ENCODE data around the gene MOB1B. TPM values are rescaled to one million over a fixed set of nuclear protein-coding genes. Genes with fewer than 3 reads are reported as not detected.

The MOB1B gene
- total and polyA plus RNA-seq, 2 of the 13 experiments (the other 11 are each of a cell fraction or from before 2014, with no cell fraction given) = 3.9 to 4.0 TPM

GRCh38 chr4:70902577-70903290, 565 bp downstream of the MOB1B start:
- POLR2A ChIA-PET = interaction anchor here (0.6 to 2.0 kb wide), 9 partner anchors 9 to 198 kb away, joined by 3 to 11 read pairs (median 5); partner anchors contain the start of genes DCK and GRSF1
- peak overlapping the region; percentile 44 for H2AFZ ChIP-seq (ENCODE audit: low read length)
- TF ChIP-seq ZNF639 (CRISPR knock-in tag; conservative IDR thresholded peaks at IDR 0.05) = no peak
- TF ChIP-seq ZNF556 (CRISPR knock-in tag; IDR thresholded peaks at IDR 0.05; ENCODE audit: borderline replicate concordance) = no peak
- TF ChIP-seq ZNF33A (CRISPR knock-in tag; IDR thresholded peaks at IDR 0.05; ENCODE audit: borderline replicate concordance) = no peak
- TF ChIP-seq REL (CRISPR knock-in tag; conservative IDR thresholded peaks at IDR 0.05) = 0 out of 2 replicates have a peak, but pooled peaks have one; percentile 45
- TF ChIP-seq ZSCAN31 (CRISPR knock-in tag; IDR thresholded peaks at IDR 0.05; ENCODE audit: low read depth) = 0 out of 2 replicates have a peak, but pooled peaks have one; percentile 9
- no peak for TF ChIP-seq ZNF513 (CRISPR knock-in tag; conservative IDR thresholded peaks at IDR 0.05)
- TF ChIP-seq ZEB1 (IDR thresholded peaks at IDR 0.05; ENCODE audit: insufficient replicate concordance, low read depth) = no peak
- TF ChIP-seq SAP130 (CRISPR knock-in tag; IDR thresholded peaks at IDR 0.05; ENCODE audit: low read depth) = no peak
- TF ChIP-seq BRD4 (CRISPR knock-in tag; IDR thresholded peaks at IDR 0.05) = no peak
- no peak for TF ChIP-seq JARID2 (CRISPR knock-in tag; IDR thresholded peaks at IDR 0.05; ENCODE audit: insufficient replicate concordance)
- no peak for TF ChIP-seq MED8 (CRISPR knock-in tag; IDR thresholded peaks at IDR 0.05; ENCODE audit: insufficient replicate concordance)
- TF ChIP-seq THAP11 (CRISPR knock-in tag; IDR thresholded peaks at IDR 0.05) = no peak
- TF ChIP-seq, protein P1, sequence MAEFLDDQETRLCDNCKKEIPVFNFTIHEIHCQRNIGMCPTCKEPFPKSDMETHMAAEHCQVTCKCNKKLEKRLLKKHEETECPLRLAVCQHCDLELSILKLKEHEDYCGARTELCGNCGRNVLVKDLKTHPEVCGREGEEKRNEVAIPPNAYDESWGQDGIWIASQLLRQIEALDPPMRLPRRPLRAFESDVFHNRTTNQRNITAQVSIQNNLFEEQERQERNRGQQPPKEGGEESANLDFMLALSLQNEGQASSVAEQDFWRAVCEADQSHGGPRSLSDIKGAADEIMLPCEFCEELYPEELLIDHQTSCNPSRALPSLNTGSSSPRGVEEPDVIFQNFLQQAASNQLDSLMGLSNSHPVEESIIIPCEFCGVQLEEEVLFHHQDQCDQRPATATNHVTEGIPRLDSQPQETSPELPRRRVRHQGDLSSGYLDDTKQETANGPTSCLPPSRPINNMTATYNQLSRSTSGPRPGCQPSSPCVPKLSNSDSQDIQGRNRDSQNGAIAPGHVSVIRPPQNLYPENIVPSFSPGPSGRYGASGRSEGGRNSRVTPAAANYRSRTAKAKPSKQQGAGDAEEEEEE (CRISPR knock-in tag; IDR thresholded peaks at IDR 0.05; ENCODE audit: borderline replicate concordance) = peak; percentile 12; the same call in 1 of the 2 replicates
- TF ChIP-seq ZNF709 (CRISPR knock-in tag; IDR thresholded peaks at IDR 0.05) = no peak
- no peak for TF ChIP-seq ARNT (IDR thresholded peaks at IDR 0.05)
- no peak for TF ChIP-seq YEATS4 (CRISPR knock-in tag; IDR thresholded peaks at IDR 0.05; ENCODE audit: borderline replicate concordance)
- TF ChIP-seq NONO (IDR thresholded peaks at IDR 0.05) = no peak
- TF ChIP-seq NONO (CRISPR knock-in tag; conservative IDR thresholded peaks at IDR 0.05) = no peak
- no peak for TF ChIP-seq ZNF652 (CRISPR knock-in tag; IDR thresholded peaks at IDR 0.05; ENCODE audit: borderline replicate concordance, low read depth)
- TF ChIP-seq ZNF205 (CRISPR knock-in tag; IDR thresholded peaks at IDR 0.05) = no peak
- no peak for TF ChIP-seq BCL6 (CRISPR knock-in tag; IDR thresholded peaks at IDR 0.05)

More at GRCh38 chr4:70902577-70903290, 565 bp downstream of the MOB1B start:
- no peaks in the 10 kb centered on the region; a peak in 1 of 5 replicates for H3K27me3 ChIP-seq (ENCODE audit: control insufficient read depth in 1 of 2, insufficient read depth in 2 of 2, low read length in 2 of 2)
- WGBS (ENCODE audit: low lambda C conversion rate) = 1% methylated on average over 25 of the region's 48 CpGs
- no peak for DNase-seq (ENCODE audit: low spot score)
- H3K9ac ChIP-seq (ENCODE audit: insufficient read depth, low read depth, low read length) = peak overlapping the region; percentile 77
- H4K20me1 ChIP-seq (ENCODE audit: insufficient read depth, low read length) = no peaks in the 10 kb centered on the region
- CTCF ChIA-PET (ENCODE audit: low intra/inter-chr PET ratio, low total read pairs) = no interaction called here
- peaks cover 4 to 10% of the 10 kb centered on the region in 2 experiments; a peak in 2 of 5 replicates for H3K36me3 ChIP-seq (replicated peaks in 1 of 2; ENCODE audit: control insufficient read depth in 1 of 2, insufficient read depth in 2 of 2, low read length in 2 of 2)
- peaks cover 17% of the 10 kb centered on the region for H3K4me1 ChIP-seq (ENCODE audit: insufficient read depth, low read length)
- no peak for FAIRE-seq
- no TSS peak for BruUV-seq (replicated peaks)
- H3K79me2 ChIP-seq (ENCODE audit: insufficient read depth, low read length) = peaks cover 14% of the 10 kb centered on the region
- peak overlapping the region; percentile 79 for H3K4me2 ChIP-seq (ENCODE audit: low read depth, low read length)
- no peaks in the 10 kb centered on the region for H3K9me3 ChIP-seq (ENCODE audit: low read length)
- ATAC-seq = peak; percentile 83
- intact Hi-C loops (cut with micrococcal nuclease; ENCODE audit: unreplicated experiment) (loop anchor here (1.0 to 10.0 kb wide), 5 partner anchors 65 to 248 kb away; partner anchors contain the start of genes DCK, GRSF1 and UTP3), in situ Hi-C loops (cut with HindIII; ENCODE audit: extremely low pct_ligation_motif_present, low pct_unique_long_range_greater_than_20kb) (no loop called here)
- H3K27ac ChIP-seq (ENCODE audit: extremely low read length, insufficient read depth, low read length) = peak overlapping the region; percentile 70
- H3K4me3 ChIP-seq (replicated peaks in 1 of 3; ENCODE audit: insufficient read depth in 1 of 3, low read depth in 2 of 3, low read length in 3 of 3) = peak overlapping the region; percentile 90 to 97 (median 94)
